Mesenteric fat pad (tissue), 1 donor: ENCODE results near the gene RFX3. TPM values are rescaled to one million over a fixed set of nuclear protein-coding genes. Genes with fewer than 3 reads are reported as not detected.
"Not testable (repeated sequence)": the region's sequence is repeated elsewhere in the genome, so short reads cannot be mapped to it uniquely, and the experiment has no call there.

ENCODE experiments used
- DNase-seq: peaks from one replicate; pipeline ENCODE4 v3.0.0-alpha.2; 2020; ENCODE audit warnings: low spot score
- total RNA-seq: library from RNA; stranded (reverse); fragmentation: NEBNext Ultra II Directional; extraction: Animal tissue kit (Norgen Biotek cat#: 25700); gene quantifications from one replicate; pipeline ENCODE4 v1.2.1, GENCODE V29; 2021
- donor health status: DM: yes; HTN: yes; CAD: no.

The RFX3 gene
- total RNA-seq, 1 donor from 2014 or later = 10.8 TPM

DNA sequence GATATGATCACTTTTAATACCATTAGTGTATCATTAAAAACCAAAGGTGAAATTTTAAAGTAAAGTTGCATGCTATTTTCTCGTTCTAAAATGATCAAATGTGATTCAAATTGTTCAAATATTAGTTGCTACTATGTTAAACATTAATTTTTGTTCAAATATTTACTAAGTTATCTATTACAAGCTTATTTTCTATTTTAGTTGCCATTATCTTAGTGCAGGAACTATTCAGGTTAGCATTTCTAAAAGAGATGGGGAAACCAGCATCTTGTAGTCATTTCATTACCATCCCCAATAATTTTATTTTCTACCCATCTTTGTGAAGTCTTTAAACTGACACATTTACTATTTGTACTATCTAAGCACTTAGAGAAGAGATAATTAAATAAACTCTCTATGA, 166.0 kb downstream of the RFX3 start:
- no peak for DNase-seq

DNA sequence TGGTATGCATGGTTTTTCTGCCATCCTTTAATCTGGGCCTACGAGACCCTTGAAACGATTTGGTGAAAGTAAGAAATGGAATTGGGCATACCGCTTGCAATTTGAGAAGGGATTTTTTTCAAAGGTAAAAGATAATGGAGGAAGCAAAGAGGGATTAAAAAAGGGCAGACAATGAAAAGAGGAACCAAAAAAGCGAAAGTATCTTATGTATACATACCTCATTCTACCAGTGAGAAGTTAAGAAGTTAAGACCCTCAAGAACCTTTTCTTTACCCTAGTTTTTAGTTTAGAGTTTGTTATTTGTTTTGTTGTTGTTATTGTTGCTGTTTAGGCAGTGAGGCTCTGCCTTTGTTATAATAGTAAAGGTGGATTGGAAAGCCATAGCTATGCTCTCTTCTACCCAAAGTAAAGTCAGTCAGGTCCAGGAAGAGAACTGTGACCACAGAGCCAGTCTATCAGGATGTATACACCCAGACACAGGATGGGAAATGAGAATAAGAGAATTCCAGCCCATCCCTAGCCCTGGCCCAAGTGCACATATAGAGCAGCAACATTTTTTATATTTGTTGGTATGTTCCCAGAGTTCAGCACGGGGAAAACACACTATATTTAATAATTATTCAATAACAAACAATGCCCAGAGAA, 166.6 kb downstream of the RFX3 start:
- DNase-seq = no peak

DNA sequence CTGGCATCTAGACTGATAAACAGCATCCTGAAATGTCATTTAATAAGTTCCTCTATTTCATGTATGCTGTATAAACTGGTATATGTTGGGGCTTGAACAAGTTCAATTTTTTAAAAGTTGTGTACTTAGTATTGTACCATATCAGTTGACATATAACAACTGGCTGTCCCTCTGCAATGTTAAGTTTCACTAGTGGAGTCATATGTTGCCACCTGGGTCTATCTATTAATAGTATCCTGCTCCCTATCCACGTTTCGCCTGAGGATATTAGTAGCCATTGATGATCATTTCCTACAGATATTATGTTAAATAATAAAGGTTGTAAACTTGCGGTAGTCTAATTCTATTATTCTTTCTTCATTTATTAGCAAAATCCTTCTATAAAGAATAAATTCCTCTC, 177.6 kb downstream of the RFX3 start:
- DNase-seq = no peak

DNA sequence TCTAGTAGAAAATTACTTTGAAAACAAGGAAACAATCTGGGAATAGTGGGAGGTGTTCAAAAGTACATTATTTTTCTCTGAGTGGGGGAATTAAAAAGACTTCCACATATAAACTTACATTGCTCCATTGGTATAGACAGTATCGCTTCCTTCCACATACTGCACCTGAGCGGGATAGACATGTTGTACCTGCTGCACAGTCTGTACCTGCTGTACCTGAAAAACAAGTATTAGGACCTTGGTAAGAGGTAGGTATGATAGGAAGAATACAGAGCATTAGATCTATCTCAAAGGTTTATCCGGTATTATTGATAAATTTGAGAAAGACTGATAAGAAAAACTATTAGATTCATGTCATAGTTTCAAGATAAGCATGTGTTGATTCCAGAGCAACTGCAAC, 179.3 kb downstream of the RFX3 start:
- DNase-seq = no peak

DNA sequence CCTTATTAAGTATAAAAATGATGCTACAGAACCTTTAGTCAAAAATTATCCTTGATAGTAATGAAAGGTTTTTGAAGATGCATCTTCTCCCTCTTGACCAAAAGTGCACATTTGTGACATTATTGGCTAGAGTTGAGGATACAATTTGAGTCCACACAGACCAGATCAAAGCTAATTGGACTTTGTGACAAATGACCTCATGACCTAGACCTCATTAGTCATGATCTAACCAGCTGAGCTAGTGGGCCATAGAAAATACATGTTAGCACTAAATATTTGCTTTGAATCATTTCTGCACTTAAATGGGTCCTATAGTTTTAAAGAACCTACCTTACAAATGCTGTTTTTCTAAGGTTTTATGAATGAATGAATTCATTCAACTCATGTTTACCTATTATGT, 182.1 kb downstream of the RFX3 start:
- DNase-seq = no peak

DNA sequence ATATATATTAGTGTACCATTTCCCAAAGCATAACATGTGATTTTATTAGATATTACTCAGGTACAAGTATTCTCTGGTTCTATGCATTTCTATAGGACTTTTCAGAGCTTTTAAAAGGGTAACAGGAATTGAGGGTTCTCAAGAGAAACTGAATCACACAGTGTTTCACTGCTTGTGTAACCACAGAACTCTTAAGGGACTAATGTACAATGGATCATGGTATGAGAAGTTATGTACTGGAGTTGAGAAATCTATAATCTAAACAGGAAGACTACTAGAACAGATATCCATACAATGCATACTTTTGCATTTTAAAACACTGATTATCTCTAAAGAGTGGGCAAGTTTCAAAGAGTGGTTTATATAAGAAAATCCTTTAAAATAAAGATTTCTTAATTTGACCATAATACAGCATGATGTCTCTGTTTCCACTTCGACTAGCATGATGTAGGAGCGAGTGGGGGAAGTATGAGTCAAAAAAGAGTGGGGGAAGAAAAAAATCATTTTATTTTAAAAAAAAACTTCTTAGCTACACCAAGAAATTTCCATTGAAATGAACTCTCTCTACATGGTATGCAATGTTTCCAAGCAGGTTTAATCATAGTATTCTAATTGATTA, 183.5 kb downstream of the RFX3 start:
- no peak for DNase-seq

DNA sequence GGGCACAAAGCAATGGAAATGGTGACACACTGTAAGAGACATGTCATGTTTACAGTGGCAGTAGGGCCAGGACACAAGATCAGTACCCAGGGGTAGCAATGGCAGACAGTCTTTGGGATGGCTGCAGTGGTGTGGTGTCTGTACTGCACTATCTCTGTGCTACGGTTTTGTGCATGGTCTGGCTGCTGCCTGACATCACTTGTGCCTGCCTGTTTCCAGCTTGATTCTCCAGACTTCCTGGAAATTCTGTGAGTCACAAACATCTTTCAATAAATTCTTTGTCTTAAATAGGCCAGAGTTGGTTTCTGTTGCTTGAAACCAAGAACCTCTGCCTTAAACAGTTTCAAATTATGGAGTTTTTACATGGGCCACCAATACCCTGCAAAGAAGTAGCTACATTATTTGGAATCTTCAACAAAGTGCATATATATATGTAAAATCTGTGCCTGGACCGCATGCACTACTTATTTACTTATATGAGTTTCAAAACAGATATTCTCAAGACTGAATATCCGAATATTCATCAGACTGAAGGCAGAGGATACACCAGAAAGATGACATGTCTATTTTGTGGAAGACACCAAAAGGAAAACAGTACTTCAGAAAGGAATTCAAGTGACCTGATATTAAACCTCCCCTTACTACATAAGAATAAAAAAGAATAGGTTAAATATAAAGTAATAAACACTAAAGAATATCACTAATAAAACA, 188.1 kb downstream of the RFX3 start:
- DNase-seq = no peak

DNA sequence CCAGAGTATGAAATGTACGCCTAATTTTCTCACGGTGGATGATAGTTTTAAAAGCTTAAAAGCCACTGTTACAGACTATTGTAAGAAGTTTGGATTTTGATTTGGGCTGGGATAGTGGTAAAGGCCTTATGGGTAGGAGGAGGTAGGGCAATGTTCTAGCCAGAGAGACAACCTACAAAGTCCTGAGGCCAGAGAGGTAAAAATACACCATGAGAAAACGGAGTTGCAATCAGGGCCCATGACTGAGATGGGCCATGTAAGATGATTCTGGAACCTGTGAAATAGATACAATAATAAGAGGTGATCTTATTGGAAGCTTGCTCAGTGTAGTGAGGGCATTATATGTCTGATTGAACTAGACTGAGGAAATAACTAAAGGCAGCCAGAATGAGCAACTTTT, 188.8 kb downstream of the RFX3 start:
- no peak for DNase-seq

DNA sequence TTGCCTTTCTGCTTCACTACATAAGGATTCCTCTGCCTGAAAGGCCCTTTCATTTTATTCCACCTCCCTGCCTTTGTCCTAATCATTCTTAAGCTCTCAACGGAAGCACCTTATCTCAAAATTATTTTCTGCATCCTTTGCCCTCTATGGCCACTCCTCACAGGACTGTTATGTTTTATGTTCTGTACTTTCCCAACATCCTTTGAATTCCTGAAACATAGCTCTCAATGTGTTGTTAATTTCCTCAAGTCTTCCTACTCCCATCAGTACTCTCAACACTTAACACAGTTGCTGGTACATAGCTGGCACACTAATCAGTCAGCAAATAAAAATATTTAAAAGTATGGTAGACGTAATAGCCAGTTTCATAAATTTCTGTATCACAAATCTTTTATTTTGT, 193.0 kb downstream of the RFX3 start:
- DNase-seq = no peak

DNA sequence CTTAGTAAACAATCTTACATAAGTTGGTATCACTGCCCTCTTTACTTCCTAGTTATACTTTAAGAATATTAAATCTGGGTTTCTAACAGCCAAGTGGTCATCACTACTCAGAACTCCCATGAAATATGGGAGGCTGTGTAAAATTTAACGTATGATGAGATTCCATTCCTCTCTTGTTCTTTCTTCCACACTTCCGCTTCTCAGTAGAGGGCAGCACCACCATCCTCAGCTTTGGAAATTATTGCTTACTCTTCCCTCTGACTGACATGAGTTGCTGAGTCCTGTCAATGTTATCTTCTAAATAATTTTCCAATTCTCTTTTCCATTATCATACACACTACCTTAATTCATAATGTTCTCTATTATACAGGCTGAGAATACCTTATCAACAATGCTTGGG, 194.0 kb downstream of the RFX3 start:
- DNase-seq = no peak

DNA sequence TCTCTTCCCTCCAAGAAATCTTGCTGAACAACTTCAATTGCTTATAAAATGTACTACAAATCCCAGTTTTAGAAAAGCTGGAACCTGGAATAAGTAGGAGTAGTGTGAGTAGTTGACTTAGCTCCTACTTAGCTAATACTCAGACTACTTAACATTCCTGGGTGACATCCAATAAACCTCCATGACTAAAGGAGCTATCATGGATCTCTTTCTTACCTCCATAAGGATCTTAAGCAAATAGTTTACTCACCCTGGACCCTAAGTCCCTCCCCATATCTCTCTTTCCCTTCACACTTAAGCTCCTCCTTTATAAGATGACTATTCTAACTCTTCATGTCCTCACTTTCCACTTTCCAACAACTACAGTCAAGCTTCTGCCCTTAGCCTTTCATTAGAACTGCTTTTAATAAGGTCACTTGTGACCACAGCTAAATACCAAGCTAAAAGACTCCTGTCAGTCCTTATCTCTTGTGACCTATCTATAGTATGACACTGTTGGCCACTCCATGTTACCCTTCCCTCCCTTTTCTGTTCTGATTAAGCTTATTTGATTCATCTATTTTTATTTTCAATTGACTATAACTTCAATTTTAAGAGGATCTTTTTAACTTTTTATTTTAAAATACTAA, 194.9 kb downstream of the RFX3 start:
- no peak for DNase-seq

DNA sequence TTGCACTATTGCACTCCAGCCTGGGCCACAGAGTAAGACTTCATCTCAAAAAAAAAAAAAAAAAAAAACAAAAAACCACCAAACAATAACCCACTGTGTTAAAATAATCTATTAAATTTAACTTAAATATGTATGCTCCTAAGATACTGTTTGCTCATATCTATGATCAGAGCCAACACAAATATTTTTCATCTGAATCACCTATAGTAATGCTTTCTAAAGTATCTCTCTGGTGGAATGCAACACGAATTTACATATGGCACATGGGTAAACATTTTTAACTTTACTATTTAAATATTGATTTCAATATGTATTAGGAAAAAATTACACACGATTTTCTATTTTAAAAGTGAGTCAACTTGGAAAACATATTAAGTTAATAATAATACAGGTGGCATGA, 196.4 kb downstream of the RFX3 start:
- no peak for DNase-seq

DNA sequence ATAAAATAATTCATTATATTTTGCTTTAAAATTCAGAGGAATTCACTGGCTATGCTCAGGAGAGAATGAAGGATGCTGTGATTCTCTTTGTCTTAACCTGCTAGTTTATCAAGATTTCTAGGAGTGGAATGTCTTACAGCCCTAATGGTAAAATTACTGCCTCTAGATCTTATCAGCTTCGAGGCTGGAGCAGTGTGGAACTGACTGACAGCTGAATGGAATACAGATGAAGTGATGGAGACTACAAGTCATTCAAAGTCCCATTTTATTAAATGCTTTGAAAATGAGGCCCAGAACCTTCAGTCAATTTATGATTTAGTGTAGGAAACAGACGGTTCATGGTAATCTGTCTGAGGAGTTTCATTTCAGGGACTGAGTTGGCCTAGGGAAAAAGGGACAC, 202.1 kb downstream of the RFX3 start:
- DNase-seq = no peak

DNA sequence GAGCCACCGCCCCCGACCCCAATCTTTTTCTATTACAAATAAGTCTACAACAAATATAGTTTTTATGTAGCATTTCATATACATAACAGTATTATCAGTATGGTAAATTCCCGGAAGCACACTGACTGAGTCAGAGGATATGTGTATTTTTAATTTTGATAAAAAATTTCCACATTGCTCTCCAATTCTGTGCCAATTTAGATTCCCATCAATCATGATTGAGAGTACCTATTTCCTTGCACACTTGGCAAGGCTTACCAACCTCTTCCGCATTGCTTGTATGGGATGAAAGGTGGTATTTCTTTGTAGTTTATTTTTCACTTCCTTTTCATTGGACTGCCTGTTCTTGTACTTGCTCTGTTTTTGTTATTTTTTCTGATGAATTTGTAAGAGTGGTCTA, 204.6 kb downstream of the RFX3 start:
- DNase-seq = no peak

DNA sequence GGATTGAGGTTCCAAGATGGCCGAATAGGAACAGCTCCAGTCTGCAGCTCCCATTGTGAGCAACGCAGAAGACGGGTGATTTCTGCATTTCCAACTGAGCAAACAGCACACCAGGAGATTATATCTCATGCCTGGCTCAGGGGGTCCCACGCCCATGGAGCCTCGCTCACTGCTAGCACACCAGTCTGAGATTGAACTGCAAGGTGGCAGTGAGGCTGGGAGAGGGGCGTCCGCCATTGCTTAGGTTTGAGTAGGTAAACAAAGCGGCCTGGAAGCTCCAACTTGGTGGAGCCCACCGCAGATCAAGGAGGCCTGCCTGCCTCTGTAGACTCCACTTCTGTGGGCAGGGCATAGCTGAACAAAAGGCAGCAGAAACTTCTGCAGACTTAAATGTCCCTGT, 213.2 kb downstream of the RFX3 start:
- not testable (repeated sequence) for DNase-seq

DNA sequence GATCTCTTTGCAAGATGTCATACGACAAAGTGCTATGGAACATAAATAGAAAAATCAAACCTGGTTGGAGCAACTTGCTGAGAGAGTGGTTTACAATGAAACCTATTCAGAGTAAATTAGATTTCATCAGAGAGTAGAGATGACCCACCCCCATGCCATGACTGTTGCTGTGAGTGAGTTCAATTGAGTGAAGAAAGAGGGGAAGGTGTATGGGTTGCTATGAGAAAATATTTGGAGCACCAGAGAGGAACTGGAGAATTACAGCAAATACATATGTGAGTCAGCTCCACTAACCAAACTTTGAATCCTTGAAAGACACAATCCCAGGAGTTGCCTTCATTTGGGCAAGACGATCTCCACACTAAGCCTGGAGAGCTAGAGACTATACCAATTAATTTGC, 217.2 kb downstream of the RFX3 start:
- DNase-seq = no peak

DNA sequence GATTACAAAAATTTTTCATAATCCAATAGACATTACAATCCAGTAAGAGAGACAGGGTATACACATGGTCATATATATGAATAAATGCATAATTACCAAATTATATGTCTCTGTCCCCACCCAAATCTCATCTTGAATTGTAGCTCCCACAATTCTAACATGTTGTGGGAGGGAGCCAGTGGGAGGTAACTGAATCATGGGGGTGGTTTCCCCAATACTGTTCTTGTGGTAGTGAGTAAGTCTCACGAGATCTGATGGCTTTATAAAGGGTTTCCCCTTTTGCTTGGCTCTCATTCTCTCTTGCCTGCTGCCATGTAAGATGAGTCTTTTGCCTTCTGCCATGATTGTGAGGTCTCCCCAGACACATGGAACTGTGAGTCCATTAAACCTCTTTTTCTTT, 221.4 kb downstream of the RFX3 start:
- DNase-seq = not testable (repeated sequence)

DNA sequence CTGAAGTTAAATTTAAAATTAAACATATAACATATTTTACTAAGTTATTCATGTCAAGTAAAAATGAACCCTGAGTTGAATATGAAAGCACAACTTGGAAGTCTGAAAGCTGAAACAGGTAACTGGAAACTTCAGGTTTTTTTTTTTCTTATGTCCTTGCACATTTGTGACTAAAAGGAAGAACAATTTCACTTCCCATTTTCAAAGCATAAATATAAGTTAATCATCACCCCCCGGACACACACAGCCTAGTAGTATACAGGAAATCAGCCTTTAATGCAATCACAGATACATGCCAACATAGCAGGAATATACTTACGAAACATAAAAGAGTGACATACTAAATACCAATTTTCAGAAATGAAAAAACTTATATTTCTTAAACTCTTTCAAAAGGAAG, 225.9 kb downstream of the RFX3 start:
- DNase-seq = no peak

DNA sequence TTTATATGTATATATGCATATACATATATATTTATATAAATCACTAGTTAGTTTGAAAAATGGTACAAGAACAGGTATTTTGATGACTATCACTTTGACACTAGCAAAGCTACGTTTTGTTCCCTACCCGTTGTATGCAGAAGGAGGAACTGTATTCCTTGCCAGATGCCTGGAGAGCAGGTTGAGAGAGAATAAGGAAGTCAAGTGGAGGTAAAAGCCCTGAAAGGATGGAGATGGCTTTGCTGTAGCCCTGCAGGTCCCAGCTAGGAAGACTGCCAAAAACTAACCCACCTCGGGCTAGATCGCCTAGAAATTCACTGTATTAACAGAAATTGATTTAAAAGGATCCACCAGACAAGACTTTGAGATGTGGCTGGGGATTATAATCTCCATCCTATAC, 229.3 kb downstream of the RFX3 start:
- no peak for DNase-seq

DNA sequence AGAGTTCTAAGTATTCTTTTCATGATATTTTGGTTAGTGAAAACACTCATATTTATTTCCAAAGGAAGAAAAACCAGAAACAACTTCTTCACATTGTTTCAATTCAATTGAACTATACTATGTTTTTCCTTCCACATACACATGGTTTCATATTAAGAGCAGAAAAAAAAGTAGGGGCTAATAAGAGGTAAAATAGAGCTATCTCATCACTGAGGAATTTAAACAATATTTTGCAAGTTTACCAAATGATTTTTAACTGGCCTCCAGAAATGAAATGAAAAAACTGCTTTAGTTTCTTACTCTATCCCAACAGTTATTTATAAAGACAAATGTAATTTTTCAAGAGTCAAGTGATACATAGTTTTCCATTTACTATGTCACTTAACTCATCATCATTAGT, 233.5 kb downstream of the RFX3 start:
- no peak for DNase-seq

DNA sequence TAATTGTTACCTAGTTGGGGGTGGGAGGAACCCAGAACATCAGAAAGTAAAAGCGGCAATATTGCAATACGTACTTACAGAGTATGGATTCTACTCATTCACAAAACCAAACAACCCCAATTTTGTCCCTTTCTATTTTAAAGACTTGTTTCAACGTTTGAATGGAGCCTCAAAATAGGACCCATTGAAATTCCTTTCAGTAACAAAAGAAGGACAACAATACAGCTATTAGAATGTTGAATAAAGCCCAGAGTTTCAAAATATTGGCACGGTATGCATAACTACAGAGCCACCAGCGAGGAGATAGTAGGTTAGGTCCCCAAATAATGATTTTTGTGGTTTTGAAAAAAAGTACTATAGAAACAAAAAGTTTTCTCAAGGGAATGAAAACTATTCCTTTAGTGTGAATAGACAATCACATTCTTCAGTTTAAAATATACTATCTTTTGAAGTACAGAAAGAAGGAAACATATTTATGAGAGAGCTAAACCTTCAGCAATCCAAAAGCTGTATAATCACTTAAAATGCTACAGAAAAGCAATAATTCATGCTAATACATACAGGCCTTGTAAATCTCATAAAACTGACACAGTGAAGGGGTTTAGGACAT, 235.5 kb downstream of the RFX3 start:
- DNase-seq = no peak

DNA sequence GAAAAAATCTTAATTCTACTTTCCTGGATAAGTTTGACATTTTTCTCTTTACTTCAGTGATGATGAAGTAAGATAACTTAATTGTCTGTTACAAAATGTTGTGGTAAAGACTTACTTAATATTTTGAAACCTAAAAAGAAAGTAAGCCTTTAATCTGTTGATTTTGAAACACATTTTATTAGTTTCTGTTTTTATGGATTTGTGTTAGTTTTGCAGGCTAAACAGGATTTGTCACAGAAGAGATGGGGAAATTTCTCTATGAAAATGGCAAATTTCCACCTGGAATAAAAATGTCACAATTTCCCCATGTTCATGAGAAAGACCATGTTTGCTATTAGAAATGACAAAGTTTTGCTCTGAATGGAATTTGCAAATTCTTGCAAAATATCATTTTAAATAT, 237.1 kb downstream of the RFX3 start:
- no peak for DNase-seq
